OCI-LY1 (cell line): Measurements from ENCODE around the gene SLC22A23.

ENCODE experiments used
- H2AFZ ChIP-seq: fragments of 200-600 bp; sonication (generic), shearing (Covaris generic); 2 replicates; pipeline ENCODE4 v1.6.0; 2014; ENCODE audit warnings: antibody characterized with exemption, mild to moderate bottlenecking, low read length
- H3F3A ChIP-seq: fragments of 200-600 bp; sonication (generic), shearing (Covaris generic); 2 replicates; pipeline ENCODE4 v1.6.0; 2014; ENCODE audit warnings: mild to moderate bottlenecking, antibody characterized with exemption, low read length, moderate library complexity; ENCODE audit not compliant: insufficient read depth
- H3K27ac ChIP-seq: fragments of 200-600 bp; sonication (generic); 2 replicates; pipeline ENCODE4 v1.5.1; 2014; ENCODE audit warnings: low read length, mixed run types, mild to moderate bottlenecking, low read depth; ENCODE audit not compliant: poor library complexity, severe bottlenecking
- H3K27me3 ChIP-seq: fragments of 200-600 bp; sonication (generic); 2 replicates; pipeline ENCODE4 v1.6.0; 2014; ENCODE audit warnings: antibody characterized with exemption, mild to moderate bottlenecking, low read length, moderate library complexity; ENCODE audit not compliant: insufficient read depth
- H3K36me3 ChIP-seq: fragments of 200-600 bp; sonication (generic); 2 replicates; pipeline ENCODE4 v1.6.1; 2014; ENCODE audit warnings: mild to moderate bottlenecking, antibody characterized with exemption, low read length, moderate library complexity, mixed read lengths; ENCODE audit not compliant: insufficient read depth
- H3K4me1 ChIP-seq: fragments of 200-600 bp; sonication (generic); 2 replicates; pipeline ENCODE4 v1.5.1; 2014; ENCODE audit warnings: mild to moderate bottlenecking, low read length, moderate library complexity; ENCODE audit not compliant: insufficient read depth, severe bottlenecking
- H3K4me2 ChIP-seq: fragments of 200-600 bp; sonication (generic), shearing (Covaris generic); 2 replicates; pipeline ENCODE4 v1.6.1; 2014; ENCODE audit warnings: low read length
- H3K4me3 ChIP-seq: fragments of 200-600 bp; sonication (generic); 2 replicates; pipeline ENCODE4 v1.5.1; 2014; ENCODE audit warnings: low read length, low read depth, mild to moderate bottlenecking, mixed read lengths; ENCODE audit not compliant: poor library complexity, severe bottlenecking
- H3K79me2 ChIP-seq: fragments of 200-600 bp; shearing (Covaris generic); 2 replicates; pipeline ENCODE4 v1.6.1; 2016; ENCODE audit warnings: mixed run types, low read length, mixed read lengths; ENCODE audit not compliant: insufficient read depth
- H3K9ac ChIP-seq: fragments of 200-600 bp; sonication (generic), shearing (Covaris generic); 2 replicates; pipeline ENCODE4 v1.6.1; 2014; ENCODE audit warnings: mild to moderate bottlenecking, low read length, mixed read lengths
- H3K9me2 ChIP-seq: fragments of 200-600 bp; sonication (generic), shearing (Covaris generic); 2 replicates; pipeline ENCODE4 v1.6.1; 2014; ENCODE audit warnings: low read depth, mild to moderate bottlenecking, low read length, mixed read lengths
- H3K9me3 ChIP-seq: fragments of 200-600 bp; shearing (Covaris generic); 2 replicates; pipeline ENCODE4 v1.6.1; 2014; ENCODE audit warnings: low read length, mixed read lengths
- H4K20me1 ChIP-seq: fragments of 200-600 bp; sonication (generic), shearing (Covaris generic); 2 replicates; pipeline ENCODE4 v1.6.0; 2016; ENCODE audit warnings: mild to moderate bottlenecking, low read length; ENCODE audit not compliant: insufficient read depth
- EZH2 ChIP-seq: fragments of 200-600 bp; sonication (generic), shearing (Covaris generic); IDR thresholded peaks from 2 replicates; pipeline ENCODE4 v1.8.0; 2017; ENCODE audit warnings: borderline replicate concordance, mixed run types, mild to moderate bottlenecking, antibody characterized with exemption, low read length, moderate library complexity, mixed read lengths
- TF ChIP-seq, protein P1 (sequence below): fragments of 200-600 bp; sonication (generic), shearing (Covaris generic); IDR thresholded peaks from 2 replicates; pipeline ENCODE4 v1.5.1; 2017; ENCODE audit warnings: mild to moderate bottlenecking, antibody characterized with exemption, low read length, moderate library complexity, mixed read lengths

Gene SLC22A23

DNA sequence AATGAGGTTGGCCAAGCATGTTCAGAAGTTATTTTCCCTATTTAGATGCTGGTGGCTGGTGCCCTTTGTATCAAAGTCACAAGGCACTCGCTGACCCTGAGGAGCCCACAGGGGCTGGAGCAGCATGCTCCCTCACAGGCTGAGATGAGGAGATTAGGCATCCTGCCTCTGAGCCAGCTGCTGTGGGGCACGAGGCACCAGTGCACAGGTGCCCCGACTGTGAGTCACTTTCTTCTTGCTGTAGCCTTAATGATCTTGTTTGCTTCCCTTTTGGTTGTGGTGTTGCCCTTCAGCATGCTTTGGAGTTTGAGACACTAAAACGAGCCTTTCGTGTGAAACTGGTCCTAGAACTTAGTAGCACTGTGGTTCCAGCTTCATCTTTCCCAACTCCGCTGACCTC is 193.8 kb downstream of the SLC22A23 start:
- Histone ChIP-seq H3K36me3 (peaks cover 61% of the 10 kb centered on the region), H3F3A (no peaks in the 10 kb centered on the region), H3K27me3 (no peaks in the 10 kb centered on the region), H3K27ac (no peak overlapping the region), H3K4me3 (no peak overlapping the region), H3K79me2 (peaks cover 32% of the 10 kb centered on the region), H3K4me2 (no peak overlapping the region), H4K20me1 (no peaks in the 10 kb centered on the region), H3K9me2 (no peaks in the 10 kb centered on the region), H3K4me1 (peaks cover 24% of the 10 kb centered on the region), H3K9me3 (no peaks in the 10 kb centered on the region), H3K9ac (no peak overlapping the region), H2AFZ (no peak overlapping the region)
- TF ChIP-seq, protein P1, sequence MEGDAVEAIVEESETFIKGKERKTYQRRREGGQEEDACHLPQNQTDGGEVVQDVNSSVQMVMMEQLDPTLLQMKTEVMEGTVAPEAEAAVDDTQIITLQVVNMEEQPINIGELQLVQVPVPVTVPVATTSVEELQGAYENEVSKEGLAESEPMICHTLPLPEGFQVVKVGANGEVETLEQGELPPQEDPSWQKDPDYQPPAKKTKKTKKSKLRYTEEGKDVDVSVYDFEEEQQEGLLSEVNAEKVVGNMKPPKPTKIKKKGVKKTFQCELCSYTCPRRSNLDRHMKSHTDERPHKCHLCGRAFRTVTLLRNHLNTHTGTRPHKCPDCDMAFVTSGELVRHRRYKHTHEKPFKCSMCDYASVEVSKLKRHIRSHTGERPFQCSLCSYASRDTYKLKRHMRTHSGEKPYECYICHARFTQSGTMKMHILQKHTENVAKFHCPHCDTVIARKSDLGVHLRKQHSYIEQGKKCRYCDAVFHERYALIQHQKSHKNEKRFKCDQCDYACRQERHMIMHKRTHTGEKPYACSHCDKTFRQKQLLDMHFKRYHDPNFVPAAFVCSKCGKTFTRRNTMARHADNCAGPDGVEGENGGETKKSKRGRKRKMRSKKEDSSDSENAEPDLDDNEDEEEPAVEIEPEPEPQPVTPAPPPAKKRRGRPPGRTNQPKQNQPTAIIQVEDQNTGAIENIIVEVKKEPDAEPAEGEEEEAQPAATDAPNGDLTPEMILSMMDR, result no peak
- no peak for TF ChIP-seq EZH2

DNA sequence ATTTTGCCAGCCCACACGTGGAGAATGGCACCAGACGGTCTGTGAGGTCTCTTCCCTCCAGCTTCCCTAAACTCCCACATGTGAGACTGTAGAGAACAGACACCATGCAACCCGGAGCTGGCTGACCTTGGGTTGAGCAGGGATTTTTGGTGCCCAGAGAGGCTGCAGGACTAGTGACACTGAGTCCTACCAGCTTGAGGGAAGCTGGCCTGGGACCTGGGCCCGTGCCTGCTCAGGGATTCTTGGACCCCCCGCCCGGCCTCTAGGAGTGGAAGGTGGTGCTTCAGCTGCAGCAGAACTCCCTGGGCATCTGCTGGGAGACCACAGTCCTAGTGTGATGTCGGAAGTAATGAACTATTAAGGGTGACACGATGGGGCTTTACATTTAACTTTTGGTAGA is 194.9 kb downstream of the SLC22A23 start:
- H3K9ac ChIP-seq, result no peak overlapping the region
- no peak overlapping the region for H3K4me2 ChIP-seq
- H3K79me2 ChIP-seq, result peaks cover 32% of the 10 kb centered on the region
- H3K9me3 ChIP-seq, result no peaks in the 10 kb centered on the region
- H3K36me3 ChIP-seq, result peaks cover 51% of the 10 kb centered on the region
- H3K4me3 ChIP-seq, result no peak overlapping the region
- H4K20me1 ChIP-seq, result no peaks in the 10 kb centered on the region
- H3K4me1 ChIP-seq, result peaks cover 24% of the 10 kb centered on the region
- no peak overlapping the region for H3K27ac ChIP-seq
- H3F3A ChIP-seq, result no peaks in the 10 kb centered on the region
- no peak overlapping the region for H2AFZ ChIP-seq
- no peak for TF ChIP-seq EZH2
- TF ChIP-seq, protein P1, result no peak
- no peaks in the 10 kb centered on the region for H3K9me2 ChIP-seq
- no peaks in the 10 kb centered on the region for H3K27me3 ChIP-seq

DNA sequence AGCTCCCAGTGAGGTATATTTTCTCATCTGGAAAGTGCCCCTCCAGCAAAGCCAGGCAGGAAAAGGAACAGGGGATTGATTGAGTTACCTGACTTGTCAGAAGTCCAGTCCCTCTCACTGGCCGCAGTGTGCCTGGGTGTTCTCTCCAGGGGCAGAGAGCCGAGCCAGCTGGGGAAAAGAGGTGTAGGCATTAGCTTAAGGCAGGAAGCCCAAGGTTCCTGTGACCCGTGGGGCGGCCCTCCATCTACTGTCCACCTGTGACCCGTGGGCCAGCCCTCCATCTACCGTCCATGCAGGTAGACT is 195.4 kb downstream of the SLC22A23 start:
- Histone ChIP-seq H3K27ac (no peak overlapping the region), H3K9me2 (no peaks in the 10 kb centered on the region), H3K4me3 (no peak overlapping the region), H3F3A (no peaks in the 10 kb centered on the region), H3K36me3 (peaks cover 51% of the 10 kb centered on the region), H3K27me3 (no peaks in the 10 kb centered on the region), H3K79me2 (peaks cover 32% of the 10 kb centered on the region), H4K20me1 (no peaks in the 10 kb centered on the region), H3K9ac (no peak overlapping the region), H3K4me1 (peaks cover 24% of the 10 kb centered on the region), H2AFZ (no peak overlapping the region), H3K4me2 (no peak overlapping the region; the same call in 1 of the 2 replicates), H3K9me3 (no peaks in the 10 kb centered on the region)
- TF ChIP-seq, protein P1, result no peak
- TF ChIP-seq EZH2, result no peak
